Measurements from ENCODE around the gene CRTC3.
A peak's percentile ranks its signal among the peaks of the same experiment; 100 is the strongest.

Gene CRTC3

DNA sequence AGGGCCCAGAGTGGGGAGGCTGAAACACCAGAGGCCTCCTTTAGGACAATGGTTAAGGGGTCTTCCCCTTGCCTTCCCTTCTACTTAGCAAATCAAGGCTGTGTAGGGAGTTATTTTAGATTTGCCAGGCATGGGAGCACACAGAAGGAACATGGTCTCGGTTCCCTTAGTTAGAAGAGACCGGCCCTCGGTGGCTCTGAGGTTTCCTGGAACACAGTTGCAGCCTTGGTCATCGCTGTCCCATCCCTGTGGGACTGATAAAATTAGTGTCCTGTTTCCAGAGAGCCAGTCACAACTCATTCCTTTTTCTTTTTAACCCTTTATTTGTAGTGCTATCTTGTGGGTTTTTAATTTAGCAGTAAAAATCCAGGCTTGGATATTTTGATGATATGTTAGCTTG is 81.4 kb downstream of the CRTC3 start:
- no peak for TF ChIP-seq ZFX (IDR thresholded peaks at IDR 0.05; ENCODE audit: borderline replicate concordance)
- TF ChIP-seq, protein P1, sequence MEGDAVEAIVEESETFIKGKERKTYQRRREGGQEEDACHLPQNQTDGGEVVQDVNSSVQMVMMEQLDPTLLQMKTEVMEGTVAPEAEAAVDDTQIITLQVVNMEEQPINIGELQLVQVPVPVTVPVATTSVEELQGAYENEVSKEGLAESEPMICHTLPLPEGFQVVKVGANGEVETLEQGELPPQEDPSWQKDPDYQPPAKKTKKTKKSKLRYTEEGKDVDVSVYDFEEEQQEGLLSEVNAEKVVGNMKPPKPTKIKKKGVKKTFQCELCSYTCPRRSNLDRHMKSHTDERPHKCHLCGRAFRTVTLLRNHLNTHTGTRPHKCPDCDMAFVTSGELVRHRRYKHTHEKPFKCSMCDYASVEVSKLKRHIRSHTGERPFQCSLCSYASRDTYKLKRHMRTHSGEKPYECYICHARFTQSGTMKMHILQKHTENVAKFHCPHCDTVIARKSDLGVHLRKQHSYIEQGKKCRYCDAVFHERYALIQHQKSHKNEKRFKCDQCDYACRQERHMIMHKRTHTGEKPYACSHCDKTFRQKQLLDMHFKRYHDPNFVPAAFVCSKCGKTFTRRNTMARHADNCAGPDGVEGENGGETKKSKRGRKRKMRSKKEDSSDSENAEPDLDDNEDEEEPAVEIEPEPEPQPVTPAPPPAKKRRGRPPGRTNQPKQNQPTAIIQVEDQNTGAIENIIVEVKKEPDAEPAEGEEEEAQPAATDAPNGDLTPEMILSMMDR (IDR thresholded peaks at IDR 0.05) = no peak
- no peak overlapping the region for H3K27ac ChIP-seq

DNA sequence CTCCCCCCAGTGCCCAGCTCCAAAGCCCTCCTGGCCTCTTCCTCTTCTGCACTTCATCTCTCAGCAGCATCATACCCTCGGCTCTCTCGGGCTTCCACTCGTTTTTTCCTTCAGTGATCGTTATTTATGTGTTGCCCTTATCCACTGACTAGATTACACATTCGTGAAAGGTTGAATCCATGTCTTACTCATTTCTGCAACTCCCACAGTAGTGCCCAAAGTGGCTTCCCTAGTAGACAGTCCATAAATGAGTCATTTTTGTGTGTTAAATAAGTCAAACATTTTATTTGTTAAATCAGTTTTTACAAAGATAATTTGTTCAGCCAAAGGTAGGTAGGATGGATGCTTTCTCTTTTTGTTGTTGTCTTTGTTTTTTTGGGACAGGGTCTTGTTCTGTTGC is 87.4 kb downstream of the CRTC3 start:
- TF ChIP-seq, protein P1 (IDR thresholded peaks at IDR 0.05) = no peak
- TF ChIP-seq ZFX (IDR thresholded peaks at IDR 0.05; ENCODE audit: borderline replicate concordance) = no peak
- H3K27ac ChIP-seq = no peak overlapping the region

DNA sequence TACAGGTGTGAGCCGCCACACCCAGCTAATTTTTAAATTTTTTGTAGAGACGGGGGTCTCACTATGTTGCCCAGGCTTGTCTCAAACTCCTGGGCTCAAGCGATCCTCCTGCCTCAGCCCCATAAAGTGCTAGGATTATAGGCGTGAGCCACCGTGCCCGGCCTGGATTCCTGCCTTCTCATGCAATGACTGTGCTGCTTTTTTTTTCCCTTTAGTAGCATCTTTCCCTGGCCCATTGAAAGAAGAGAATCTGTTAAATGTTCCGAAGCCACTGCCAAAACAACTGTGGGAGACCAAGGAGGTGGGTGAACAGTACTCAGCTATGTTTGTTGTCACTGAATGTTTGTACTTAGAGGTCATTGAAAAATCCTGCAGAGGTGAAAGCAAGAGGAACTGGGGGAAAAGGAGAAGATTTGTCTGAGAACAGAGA is 88.0 kb downstream of the CRTC3 start:
- TF ChIP-seq ZFX (IDR thresholded peaks at IDR 0.05; ENCODE audit: borderline replicate concordance) = no peak
- TF ChIP-seq, protein P1 (IDR thresholded peaks at IDR 0.05) = no peak
- H3K27ac ChIP-seq = no peak overlapping the region

DNA sequence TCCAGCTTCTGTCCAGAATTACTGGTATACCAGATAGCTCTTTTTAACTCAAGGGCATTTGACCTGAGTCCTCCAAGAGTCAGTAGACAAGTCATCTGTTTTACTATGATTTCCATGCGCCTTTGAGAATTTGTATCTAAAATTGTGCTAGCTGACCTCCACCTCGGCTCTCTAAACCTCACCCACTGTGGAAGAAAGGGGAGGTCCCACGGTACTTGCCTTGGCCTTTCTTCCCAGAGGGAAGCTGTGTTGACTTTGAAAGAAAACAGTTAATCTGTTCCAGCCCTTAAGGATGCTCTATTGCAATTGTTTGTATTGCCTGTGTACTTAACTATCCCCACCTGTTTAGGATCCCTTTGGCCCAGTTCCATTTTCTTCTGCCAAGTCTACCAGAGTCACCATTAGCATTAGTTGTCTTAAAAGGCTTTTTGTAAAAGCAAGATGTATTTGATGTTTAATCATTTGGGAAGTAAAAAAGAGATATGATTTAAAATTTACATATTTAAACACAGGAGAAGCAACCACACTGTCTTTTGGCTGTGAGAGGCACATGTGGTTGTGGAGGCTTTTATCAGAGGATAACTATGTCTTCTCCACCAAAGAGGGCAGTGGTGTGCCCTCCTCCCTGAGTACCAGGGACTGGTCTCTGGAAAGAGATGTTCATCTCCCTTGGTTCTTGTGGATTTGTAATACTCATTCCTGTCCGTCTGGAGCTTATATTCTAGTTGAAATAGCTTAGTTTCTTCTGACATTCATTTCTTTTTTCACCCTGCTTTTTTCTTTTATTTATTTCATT is 88.8 kb downstream of the CRTC3 start:
- TF ChIP-seq, protein P1 (IDR thresholded peaks at IDR 0.05) = peak; percentile 25
- no peak for TF ChIP-seq ZFX (IDR thresholded peaks at IDR 0.05; ENCODE audit: borderline replicate concordance)
- no peak overlapping the region for H3K27ac ChIP-seq

DNA sequence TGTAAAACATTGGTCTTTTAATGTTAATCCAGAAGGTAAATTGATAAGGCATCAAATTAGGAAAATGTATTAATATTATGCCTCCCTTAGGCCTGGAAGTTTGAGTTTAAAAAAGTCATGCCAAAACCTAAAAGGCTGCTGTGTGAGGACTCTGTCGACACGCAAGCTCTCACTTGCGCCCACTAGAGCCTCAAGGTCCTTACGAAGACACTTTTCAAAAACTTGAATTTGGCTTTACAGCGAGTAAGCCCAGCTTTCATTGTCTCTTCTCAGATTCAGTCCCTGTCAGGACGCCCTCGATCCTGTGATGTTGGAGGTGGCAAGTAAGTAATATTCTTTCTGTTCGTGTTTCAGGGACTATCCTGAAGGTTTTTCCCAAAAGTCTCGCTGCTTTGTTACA is 89.7 kb downstream of the CRTC3 start:
- TF ChIP-seq, protein P1 (IDR thresholded peaks at IDR 0.05) = no peak
- no peak for TF ChIP-seq ZFX (IDR thresholded peaks at IDR 0.05; ENCODE audit: borderline replicate concordance)
- no peak overlapping the region for H3K27ac ChIP-seq

DNA sequence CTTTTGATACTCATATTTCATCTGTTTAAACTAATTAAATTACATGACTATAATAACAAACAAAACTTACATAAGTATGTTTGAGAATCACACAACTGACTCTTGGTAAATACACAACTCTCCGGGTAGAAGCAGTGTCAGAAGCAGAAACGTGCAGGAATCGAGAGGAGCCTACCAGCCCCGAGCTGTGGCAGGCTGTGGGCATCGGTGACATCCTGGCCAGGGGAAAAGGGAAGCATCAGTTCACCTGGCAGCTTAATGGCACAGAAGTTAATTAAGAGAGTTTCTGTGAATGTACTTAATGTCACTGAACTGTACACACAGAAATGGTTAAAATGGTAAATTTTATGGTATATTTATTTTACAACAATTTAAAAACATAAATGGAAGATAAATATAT is 90.2 kb downstream of the CRTC3 start:
- no peak overlapping the region for H3K27ac ChIP-seq
- no peak for TF ChIP-seq ZFX (IDR thresholded peaks at IDR 0.05; ENCODE audit: borderline replicate concordance)
- TF ChIP-seq, protein P1 (IDR thresholded peaks at IDR 0.05) = no peak

DNA sequence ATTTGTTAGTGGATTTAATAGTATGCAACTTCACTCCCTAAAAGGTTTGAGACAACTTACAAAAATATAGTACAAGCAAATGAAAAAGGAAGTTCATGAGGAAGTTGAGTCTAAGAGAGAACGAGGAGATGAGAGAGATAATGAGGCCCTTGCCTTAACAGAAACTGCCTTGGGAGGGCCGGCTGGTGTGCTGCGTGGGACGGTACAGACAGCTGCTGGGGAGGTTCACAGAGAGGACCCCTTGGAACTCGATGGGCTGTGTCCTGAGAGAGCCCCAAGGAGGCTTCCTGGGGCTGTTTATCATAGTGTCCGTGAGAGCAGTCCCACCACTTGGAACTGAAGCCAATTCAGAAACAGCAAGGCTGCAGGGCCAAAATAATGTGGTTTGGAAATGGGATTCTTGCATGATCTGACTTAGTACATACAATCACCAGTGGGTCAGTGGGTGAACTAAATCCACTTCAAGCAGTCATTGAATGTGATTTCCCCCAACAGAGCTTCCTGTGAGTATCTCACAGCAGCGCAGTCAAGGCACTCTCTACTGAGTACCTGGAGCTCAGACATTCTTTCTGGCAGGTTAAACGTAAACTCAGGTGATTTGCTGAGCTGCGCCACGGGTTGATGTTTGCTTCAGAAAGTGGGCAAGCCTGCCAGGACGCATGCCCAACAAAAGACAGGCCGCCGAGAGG is 90.8 kb downstream of the CRTC3 start:
- no peak overlapping the region for H3K27ac ChIP-seq
- TF ChIP-seq ZFX (IDR thresholded peaks at IDR 0.05; ENCODE audit: borderline replicate concordance) = no peak
- TF ChIP-seq, protein P1 (IDR thresholded peaks at IDR 0.05) = no peak

Data from 22Rv1 (cell line).